GM21526 (cell line): ENCODE measurements around the gene RPS6KA2.

Experiments
- ATAC-seq: cut with Tn5 transposase; IDR thresholded peaks from one replicate; pipeline ENCODE4 v1.9.1; 2021; ENCODE audit warnings: moderate library complexity; ENCODE audit not compliant: unreplicated experiment, low FRiP score

RPS6KA2 gene

GRCh38 chr6:166580076-166581050 is 46.7 kb downstream of the RPS6KA2 start:
- no peak for ATAC-seq

DNA sequence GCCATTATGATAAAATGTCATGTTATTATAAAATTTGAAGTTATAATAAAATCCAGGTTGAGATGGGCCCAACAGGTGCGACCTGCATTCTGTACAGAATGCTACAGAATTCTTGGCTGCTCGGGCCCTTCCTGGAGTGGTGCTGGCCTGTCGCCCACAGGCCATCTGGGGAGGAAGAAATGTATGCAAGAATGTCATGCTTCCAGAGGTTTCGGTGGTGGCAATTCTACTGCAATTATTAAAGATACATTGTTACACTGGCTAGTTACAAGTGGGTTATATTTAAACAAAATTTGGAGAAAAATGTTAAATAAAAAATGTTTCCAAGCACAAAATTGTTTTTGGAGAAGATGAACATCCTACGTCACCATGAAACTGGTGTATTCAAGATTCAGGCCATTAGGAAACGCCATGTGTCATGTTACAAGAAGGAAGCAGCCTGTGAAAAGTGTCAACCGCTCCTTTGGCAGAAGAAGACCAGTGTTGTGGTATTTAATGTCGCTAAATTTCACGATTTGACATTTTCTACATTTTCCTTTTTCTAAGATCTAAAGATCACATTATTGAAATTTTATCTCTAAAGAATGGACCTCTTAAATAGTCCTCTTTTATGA is 47.7 kb downstream of the RPS6KA2 start:
- ATAC-seq = no peak

GRCh38 chr6:166578536-166579236 is 48.4 kb downstream of the RPS6KA2 start:
- no peak for ATAC-seq

- no peak for ATAC-seq
Observed at GRCh38 chr6:166575205-166575604, 51.8 kb downstream of the RPS6KA2 start.

DNA sequence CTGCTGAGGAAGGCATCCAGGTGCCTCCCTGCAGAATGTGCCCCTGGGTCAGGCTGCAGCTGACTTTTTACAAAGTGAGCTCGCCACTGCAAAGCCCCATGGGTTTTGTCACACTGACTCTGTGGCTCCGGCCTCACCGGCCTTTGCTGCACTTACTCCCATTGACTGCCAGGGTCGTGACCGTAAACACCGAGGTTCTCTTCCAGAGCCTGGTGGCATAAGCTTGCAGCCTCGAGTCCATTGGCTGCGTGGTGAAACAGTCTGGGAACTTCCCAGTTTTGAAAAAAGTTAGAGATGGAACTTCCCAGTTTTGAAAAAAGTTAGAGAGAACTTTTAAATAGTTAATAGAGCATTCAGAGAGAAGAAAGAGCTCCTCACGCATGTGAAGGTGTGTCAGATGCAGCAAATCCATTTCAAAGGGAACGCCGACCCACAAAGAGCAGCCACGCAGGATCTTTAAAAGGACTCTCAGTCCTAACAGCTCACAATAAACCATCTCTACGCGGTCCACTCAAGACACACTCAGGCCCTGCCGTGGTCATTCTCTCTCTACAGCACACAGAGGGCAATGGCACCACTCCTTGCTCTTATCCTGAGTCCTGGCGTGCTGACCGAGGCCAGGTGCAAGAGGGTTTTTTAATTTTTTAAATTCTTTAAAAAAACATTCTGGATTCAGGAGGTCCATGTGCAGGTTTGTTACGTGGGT is 53.4 kb downstream of the RPS6KA2 start:
- ATAC-seq = no peak

- no peak for ATAC-seq
Observed at GRCh38 chr6:166572370-166573261, 54.4 kb downstream of the RPS6KA2 start.

GRCh38 chr6:166570929-166571713 is 55.9 kb downstream of the RPS6KA2 start:
- ATAC-seq = no peak

DNA sequence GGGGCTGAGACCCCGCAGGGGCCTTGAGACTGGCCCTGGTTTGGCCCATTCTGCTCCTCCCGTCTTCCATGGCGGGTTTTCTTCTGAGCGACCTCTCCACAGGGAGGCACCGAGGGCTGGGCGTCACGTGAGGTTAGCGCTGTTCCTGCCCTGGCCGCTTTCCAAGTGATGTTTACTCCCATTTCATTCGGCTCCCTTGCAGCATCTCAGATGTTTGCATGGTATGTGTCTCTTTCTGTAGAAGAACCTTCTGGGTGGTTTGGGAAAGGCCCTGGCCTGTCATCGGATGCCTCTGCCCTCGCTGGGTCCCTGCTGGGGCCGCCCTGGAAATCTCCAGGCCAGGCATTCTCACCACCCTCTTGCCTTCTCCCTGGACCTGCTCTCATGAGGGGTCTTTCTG is 57.8 kb downstream of the RPS6KA2 start:
- no peak for ATAC-seq

- ATAC-seq = no peak
Observed at GRCh38 chr6:166567813-166568212, 59.2 kb downstream of the RPS6KA2 start.

DNA sequence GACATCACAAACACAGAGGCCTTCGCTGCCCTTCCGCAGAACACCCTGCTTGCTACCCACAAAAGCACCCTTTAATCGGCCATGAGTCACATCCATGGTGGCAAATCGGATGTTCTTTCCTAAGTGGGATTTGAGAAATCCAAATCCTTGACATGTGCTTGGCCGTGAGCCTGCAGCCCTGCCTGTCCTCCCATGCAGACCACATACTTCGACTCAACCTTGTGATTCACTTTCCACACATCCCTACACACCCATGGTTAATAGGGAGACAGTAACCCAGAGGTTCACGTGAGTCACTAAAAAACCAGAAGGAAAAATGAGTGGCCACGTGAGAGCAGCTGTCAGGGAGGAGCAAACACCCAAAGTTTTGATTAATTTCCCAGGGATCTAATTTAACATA is 59.9 kb downstream of the RPS6KA2 start:
- no peak for ATAC-seq

DNA sequence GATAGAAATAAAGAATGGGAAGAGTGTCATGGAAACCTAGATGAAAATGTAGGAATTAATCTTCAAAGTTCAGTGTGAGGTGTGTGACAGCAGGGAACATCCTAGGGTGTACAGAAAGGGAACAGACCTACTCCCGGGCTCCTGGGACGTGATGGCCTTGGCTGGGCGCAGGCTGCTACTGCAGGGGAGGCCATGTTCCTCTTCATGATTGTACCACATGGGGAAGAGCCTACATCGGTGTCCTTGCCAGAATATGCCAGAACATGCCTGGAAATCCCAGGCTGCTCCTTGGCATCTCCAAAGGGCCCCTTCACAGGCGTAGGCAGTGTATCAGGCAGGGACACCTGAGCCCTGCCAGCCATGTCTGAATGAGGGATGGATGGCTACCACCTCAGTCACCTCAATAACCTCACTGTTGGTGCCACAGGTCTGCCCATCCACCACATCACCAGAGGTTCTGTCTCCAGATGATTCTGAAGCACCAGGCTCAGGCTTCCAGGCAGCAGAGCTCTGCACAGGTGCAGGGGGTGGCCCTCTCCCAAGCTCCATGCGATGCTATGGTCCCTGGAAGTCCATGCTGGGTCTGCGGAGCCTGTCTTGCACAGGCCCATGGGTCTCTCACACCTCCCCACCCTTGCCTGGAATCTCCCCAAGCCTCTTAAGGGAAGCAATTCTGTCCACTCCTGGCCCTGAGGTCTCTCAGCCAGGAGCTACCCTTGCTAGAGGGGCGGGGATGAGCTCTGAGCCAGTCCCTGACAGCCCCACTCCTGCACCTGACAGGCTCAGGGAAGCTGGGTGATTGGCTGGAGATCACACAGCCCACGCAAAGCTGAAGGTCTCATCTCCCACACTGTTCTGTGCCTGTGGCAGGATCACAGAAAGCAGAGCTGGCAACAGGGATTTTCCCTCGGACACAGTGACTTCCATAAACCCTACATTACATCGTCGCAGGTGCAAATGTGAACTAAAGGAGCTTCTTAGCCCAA is 60.7 kb downstream of the RPS6KA2 start:
- no peak for ATAC-seq

DNA sequence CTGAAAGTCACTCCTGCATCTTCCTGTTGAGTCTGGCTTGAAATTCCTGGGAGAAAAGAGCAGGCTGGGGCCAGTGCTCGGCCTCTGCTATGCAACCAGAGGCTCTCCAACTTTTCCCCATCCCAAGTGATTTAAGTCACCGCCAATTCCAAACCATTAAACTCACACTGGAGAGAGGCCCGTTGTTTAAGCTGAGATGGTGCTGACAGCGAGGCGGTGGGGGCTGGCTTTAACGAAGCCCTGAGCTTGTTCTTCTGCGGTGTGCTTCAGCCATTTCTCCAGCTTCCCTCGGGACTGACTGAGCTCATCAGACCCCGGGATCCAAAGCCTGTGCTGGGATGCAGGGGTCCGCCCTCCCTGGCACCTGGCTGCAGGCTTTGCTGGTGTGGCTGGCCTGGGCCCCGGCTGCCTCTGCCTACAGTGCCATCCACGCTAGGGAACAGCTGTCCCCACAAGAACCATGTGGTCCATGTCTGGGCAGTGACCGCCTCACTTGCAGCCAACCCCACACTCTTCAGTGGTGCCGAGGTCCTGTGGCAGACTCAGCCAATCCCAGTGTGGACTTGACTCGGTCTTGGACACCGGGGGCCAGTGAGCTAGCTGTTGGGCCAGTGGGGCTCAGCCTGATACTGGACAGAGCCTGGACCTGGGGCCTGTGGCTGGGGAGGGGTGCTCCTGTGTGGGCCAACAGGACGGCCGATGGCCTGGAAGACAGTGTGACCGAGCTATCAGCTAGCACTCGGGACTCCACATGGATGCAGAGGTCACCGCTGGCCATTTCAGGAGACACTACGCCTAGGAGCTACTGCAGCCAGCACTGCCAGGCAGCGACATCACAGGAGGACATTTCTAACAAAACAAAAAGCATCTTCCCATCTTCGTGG is 61.7 kb downstream of the RPS6KA2 start:
- ATAC-seq = no peak

DNA sequence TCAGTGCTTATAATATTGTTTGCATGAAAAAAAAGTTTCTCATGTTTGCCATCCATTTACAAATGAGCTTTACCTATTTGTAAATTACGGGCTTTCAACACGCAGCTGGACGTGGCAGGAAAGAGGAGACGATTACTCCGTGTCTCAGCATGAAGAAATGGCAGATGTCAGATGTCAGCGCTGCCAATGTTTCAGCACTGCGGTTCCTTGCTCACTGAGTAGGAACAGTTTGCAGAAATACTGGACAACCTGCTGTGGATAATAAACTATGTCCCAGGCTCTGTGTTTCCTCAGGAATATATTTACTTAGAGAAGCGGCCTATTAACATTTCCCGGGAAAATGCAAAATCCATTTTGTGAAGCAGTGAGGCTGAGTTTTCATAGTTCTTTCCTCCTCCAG is 63.2 kb downstream of the RPS6KA2 start:
- ATAC-seq = no peak

- ATAC-seq = no peak
Observed at GRCh38 chr6:166563200-166563599, 63.9 kb downstream of the RPS6KA2 start.

DNA sequence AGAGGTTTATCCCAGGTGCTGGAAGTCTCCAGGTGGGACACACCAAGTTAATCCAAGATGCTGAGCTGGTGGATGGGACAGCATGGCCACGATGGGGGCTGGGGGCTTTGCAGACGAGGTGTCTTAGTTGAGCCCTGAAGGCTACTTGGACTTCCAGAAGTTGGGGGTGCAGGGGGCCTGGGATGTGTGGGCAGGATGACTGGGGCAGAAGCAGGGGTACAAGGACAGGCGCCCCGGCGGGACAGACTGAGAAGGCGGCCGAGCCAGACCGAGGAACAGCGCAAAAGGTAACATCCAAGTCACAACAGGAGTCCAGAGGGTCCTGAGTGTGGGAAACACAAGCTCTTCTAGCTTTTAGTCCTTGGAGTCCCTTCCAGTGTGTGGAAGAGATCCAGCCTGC is 64.3 kb downstream of the RPS6KA2 start:
- no peak for ATAC-seq

GRCh38 chr6:166561771-166562359 is 65.2 kb downstream of the RPS6KA2 start:
- ATAC-seq = no peak
